ENCODE data around the gene DHCR7.

Gene DHCR7

DNA sequence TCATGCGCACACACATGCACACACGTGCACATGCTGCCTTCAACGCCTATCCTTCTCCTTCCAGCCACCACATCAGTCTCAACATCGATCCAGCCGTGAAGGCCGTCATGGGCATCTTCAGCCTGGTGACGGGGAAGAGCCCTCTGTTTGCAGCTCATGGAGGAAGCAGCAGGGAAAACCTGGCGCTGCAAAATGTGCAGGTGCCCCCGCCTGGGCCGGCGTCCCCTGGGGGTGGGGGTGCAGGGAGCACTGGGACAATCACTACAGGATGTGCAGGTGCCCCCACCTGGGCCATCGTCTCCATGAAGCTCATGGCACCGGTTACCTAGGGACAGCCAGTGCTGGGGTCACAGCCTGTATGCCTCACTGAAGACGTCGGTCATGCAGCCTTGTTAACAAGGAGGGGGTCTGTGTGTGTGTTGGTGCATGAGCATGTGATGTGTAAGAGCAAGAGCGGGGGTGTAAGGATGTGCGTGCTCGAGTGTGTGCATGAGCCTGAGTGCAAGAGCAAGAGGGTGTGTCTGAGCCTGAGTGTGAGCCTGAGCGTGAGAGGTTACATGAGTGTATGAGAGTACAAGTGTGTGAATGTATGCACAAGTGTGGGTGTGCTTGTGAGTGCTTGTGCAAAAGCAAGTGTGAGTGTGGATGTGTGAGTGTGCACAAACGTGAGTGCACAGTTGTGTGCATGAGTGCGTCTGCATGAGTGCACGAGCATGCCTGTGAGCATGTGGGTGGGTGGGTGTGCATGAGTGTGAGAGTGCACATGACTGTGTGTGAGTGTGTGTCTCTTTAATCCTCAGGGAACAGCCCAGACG lies 36.3 kb upstream of the DHCR7 start:
- H3K9me3 Mint-ChIP-seq = no peaks in the 10 kb centered on the region
- DNase-seq (no peak), ATAC-seq (replicated peaks) (no peak)
- H3K4me3 Mint-ChIP-seq = no peak overlapping the region
- H3K27ac Mint-ChIP-seq = no peak overlapping the region
- H3K27me3 Mint-ChIP-seq = no peaks in the 10 kb centered on the region
- peaks cover 66 to 87% of the 10 kb centered on the region in 2 donors for H3K36me3 Mint-ChIP-seq
- peaks cover 14 to 15% of the 10 kb centered on the region in 2 donors for H3K4me1 Mint-ChIP-seq

DNA sequence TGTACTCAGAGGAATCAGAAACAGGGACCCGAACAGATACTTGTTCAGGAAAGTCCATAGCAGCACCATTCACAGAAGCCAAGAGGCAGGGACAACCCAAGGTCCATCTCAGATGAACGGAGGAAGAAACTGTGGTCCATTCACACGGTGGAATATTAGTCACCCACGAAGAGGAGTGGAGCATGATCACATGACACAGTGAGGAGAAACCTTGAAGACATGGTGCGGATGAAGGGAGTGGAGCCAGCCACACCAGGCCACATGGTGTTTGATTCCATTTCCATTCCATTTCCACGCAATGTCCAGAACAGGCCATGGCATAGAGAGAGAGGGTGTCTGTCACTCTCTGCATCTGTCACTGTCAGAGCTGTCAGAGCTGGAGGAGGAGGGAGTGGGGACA lies 35.5 kb upstream of the DHCR7 start:
- ATAC-seq (replicated peaks) = no peak
- Mint-ChIP-seq H3K4me3 (no peak overlapping the region), H3K9me3 (no peaks in the 10 kb centered on the region), H3K4me1 (peaks cover 7% of the 10 kb centered on the region in 2 donors), H3K36me3 (peaks cover 61 to 82% of the 10 kb centered on the region in 2 donors), H3K27ac (no peak overlapping the region), H3K27me3 (no peaks in the 10 kb centered on the region)
- no peak for DNase-seq

DNA sequence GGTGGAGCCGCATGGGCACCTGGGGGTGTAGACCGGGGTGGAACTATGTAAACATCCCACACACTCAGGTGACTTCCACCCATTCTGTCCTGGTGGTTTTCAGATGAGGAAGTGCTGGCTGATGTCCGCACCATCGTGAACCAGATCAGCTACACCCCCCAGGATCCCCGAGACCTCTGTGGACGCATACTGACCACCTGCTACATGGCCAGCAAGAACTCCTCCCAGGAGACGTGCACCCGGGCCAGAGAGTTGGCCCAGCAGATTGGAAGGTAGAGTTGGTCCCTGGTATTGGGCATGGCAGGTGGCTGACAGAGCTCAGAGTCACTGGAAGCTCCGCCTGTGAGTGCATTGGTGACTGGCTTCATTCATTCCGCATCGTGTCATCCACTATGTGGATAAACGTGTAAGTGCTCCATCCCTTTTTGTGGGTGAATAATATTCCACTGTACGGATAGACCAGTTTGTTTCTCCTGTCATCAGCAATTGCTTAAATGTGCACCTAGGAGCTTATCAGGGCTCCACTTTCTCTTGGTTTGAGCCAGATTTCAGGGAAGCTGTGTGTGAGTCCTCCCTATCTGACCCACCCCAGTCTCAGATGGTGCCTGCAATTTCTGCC lies 34.7 kb upstream of the DHCR7 start:
- Mint-ChIP-seq H3K36me3 (peaks cover 59 to 81% of the 10 kb centered on the region in 2 donors), H3K4me3 (no peak overlapping the region), H3K9me3 (no peaks in the 10 kb centered on the region), H3K27ac (no peak overlapping the region), H3K27me3 (no peaks in the 10 kb centered on the region), H3K4me1 (peaks cover 0 to 2% of the 10 kb centered on the region in 2 donors)
- no peak for ATAC-seq (replicated peaks)
- no peak for DNase-seq

DNA sequence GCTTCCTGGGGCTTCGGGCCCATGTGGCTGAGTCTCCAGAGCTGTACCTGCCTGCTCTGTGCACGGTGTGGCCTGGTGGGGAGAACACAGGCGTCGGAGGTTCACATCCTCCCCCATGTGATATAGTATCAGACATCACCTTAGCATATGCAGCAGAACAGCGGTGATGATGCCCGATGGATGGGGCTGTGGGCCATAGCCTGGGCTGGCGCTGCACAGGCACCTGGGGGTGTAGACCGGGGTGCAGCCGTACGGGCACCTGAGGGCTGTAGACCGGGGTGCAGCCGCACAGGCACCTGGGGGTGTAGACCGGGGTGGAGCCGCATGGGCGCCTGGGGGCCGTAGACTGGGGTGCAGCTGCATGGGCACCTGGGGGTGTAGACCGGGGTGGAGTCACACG lies 34.0 kb upstream of the DHCR7 start:
- Mint-ChIP-seq H3K27ac (no peak overlapping the region), H3K36me3 (peaks cover 63 to 83% of the 10 kb centered on the region in 2 donors), H3K9me3 (no peaks in the 10 kb centered on the region), H3K4me3 (no peak overlapping the region), H3K27me3 (no peaks in the 10 kb centered on the region), H3K4me1 (peaks cover 0 to 2% of the 10 kb centered on the region in 2 donors)
- DNase-seq = no peak
- no peak for ATAC-seq (replicated peaks)

DNA sequence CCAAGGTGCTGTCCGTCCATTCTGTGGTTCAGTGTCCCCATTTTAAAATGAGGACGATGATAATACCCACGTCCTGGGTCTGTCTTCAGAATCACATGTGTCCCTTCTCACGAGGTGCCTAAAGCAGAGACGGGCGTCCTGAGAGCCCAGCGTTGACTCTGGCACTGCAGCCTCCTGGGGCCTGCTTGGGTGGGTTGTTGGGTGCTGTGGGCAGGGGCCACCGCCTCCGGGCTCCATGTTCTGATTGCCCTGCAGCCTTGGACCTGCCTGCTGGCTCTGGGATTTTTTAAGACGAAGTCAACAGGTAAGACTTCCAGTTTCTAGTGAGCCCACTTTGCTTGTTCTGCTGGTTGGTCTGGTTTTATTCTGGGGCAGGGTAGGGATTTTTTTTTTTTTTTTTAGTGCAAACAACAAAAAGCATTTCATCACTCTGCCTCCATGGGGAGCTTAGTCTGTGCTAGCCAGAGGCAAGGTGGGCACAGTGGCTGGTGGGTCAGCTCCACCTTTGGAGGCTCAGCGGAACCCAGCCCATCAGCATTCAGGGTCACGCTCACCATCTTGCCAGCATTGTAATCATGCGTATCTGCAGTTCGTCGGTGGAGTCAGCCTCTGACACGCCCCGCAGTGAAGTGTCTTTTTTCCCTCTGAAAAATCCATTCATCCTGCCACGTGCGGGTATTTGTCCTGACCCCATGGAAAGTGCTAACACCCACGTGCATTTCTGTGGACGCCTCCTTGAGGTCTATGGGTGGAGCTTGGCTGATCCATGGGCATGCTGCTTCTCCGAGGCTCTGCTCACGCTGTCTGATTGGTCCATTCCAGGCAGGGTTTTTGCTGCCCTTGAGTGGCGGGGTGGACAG lies 33.1 kb upstream of the DHCR7 start:
- no peak overlapping the region for H3K4me3 Mint-ChIP-seq
- peaks cover 0 to under 1% of the 10 kb centered on the region in 2 donors for H3K4me1 Mint-ChIP-seq
- no peaks in the 10 kb centered on the region for H3K27me3 Mint-ChIP-seq
- H3K9me3 Mint-ChIP-seq = no peaks in the 10 kb centered on the region
- DNase-seq = no peak
- ATAC-seq (replicated peaks) = no peak
- no peak overlapping the region for H3K27ac Mint-ChIP-seq
- H3K36me3 Mint-ChIP-seq = peaks cover 64 to 83% of the 10 kb centered on the region in 2 donors

DNA sequence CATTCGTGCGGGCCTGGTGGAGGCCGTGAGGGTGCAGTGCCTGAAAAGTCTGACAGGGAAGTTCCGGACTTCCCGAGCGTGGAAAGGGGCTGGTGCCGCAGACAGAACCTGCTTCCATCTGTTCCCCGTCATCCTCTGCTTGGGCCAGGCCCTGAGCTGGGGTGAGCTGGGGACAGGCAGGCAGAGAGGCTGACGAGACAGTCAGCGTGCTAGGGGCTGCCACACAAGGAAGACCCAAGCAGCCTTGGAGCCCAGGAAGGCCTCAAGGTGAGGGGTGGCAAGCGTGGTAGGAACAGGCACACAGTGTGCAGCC lies 30.3 kb upstream of the DHCR7 start:
- H3K36me3 Mint-ChIP-seq = peaks cover 56 to 73% of the 10 kb centered on the region in 2 donors
- DNase-seq (no peak), ATAC-seq (replicated peaks) (no peak)
- no peaks in the 10 kb centered on the region for H3K4me1 Mint-ChIP-seq
- H3K27me3 Mint-ChIP-seq = no peaks in the 10 kb centered on the region
- H3K27ac Mint-ChIP-seq = no peak overlapping the region
- no peak overlapping the region for H3K4me3 Mint-ChIP-seq
- no peaks in the 10 kb centered on the region for H3K9me3 Mint-ChIP-seq

GRCh38 chr11:71477641-71478527 lies 29.7 kb upstream of the DHCR7 start:
- Mint-ChIP-seq H3K4me1 (peaks cover 1 to 3% of the 10 kb centered on the region in 2 donors), H3K36me3 (peaks cover 53 to 73% of the 10 kb centered on the region in 2 donors), H3K27me3 (no peaks in the 10 kb centered on the region)

GRCh38 chr11:71476926-71477640 lies 28.9 kb upstream of the DHCR7 start:
- ATAC-seq (replicated peaks) = no peak
- no peak overlapping the region for H3K4me3 Mint-ChIP-seq
- peaks cover 8 to 11% of the 10 kb centered on the region in 2 donors for H3K4me1 Mint-ChIP-seq
- peaks cover 59 to 78% of the 10 kb centered on the region in 2 donors for H3K36me3 Mint-ChIP-seq
- H3K27me3 Mint-ChIP-seq = no peaks in the 10 kb centered on the region
- DNase-seq = no peak
- H3K9me3 Mint-ChIP-seq = no peaks in the 10 kb centered on the region
- no peak overlapping the region for H3K27ac Mint-ChIP-seq

More at GRCh38 chr11:71477641-71478527, 29.7 kb upstream of the DHCR7 start:
- ATAC-seq (replicated peaks) (no peak), DNase-seq (no peak)
- no peak overlapping the region for H3K4me3 Mint-ChIP-seq
- H3K27ac Mint-ChIP-seq = no peak overlapping the region
- H3K9me3 Mint-ChIP-seq = no peaks in the 10 kb centered on the region

DNA sequence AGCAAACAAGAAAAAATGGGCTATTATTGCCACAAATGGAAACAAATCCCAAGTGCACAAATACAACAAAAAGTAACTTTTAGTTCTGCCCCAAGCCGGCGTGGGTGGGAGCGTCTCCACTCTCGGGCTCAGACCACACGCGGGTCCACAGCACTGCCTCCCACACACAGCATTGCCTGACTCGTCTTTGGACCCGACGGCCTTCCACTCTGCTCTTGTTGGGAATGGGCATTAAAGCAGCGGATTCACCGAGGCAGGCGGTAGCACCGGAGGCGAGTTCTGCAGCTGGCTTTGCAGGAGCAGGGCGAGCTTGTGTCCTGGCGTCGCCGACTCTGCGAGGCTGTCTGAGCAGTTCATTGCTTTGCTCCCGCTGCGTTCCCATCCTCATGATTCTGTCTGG lies 27.8 kb upstream of the DHCR7 start:
- Mint-ChIP-seq H3K27me3 (no peaks in the 10 kb centered on the region), H3K4me1 (peaks cover 10 to 11% of the 10 kb centered on the region in 2 donors), H3K4me3 (no peak overlapping the region), H3K27ac (no peak overlapping the region), H3K9me3 (no peaks in the 10 kb centered on the region), H3K36me3 (peaks cover 56 to 74% of the 10 kb centered on the region in 2 donors)
- DNase-seq (no peak), ATAC-seq (replicated peaks) (no peak)

DNA sequence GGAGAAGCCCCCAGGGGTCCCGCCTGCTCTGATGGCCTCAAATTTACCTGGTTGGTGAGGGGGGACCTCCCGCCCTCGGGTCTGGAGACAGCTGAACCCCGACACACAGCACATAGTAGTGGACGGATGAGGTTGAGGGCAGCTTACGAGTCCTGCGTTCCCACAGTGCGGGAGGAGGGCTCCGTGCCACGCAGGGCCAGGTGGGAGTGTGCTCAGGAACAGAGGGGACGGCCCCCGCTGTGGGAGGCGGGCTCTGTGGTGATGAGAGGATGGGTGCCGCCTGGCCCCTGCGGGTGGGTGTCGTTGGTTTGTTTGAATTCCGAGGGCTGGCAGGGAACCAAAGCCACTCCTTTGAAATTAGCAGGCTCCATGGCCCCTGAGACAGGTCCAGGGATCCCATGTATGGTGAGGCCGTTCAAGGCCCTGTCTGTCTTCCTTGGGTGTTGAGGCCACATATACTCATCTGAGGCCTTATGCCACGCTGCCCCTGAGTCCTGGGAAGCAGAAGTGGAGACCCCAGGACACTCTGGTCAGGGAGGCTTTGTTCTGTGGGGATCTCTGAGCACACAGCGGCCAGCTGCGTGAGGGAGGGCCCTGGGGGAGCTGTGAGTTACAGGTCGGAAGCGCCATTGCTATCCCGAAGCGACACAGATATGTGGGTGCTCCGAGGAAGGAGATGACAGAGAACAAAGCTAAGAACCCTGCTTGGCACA lies 26.7 kb upstream of the DHCR7 start:
- Mint-ChIP-seq H3K4me3 (no peak overlapping the region), H3K9me3 (no peaks in the 10 kb centered on the region), H3K27me3 (no peaks in the 10 kb centered on the region), H3K36me3 (peaks cover 54 to 66% of the 10 kb centered on the region in 2 donors), H3K27ac (peak overlapping the region; percentile 28), H3K4me1 (peaks cover 10 to 11% of the 10 kb centered on the region in 2 donors)
- no peak for ATAC-seq (replicated peaks)
- no peak for DNase-seq

- peaks cover 49 to 64% of the 10 kb centered on the region in 2 donors for H3K36me3 Mint-ChIP-seq
- DNase-seq (no peak), ATAC-seq (replicated peaks) (no peak)
- H3K4me1 Mint-ChIP-seq = peaks cover 10 to 11% of the 10 kb centered on the region in 2 donors
- no peak overlapping the region for H3K4me3 Mint-ChIP-seq
- H3K27me3 Mint-ChIP-seq = no peaks in the 10 kb centered on the region
- no peaks in the 10 kb centered on the region for H3K9me3 Mint-ChIP-seq
- peak overlapping the region; percentile 28 for H3K27ac Mint-ChIP-seq
Observed at GRCh38 chr11:71474141-71474770, 26.1 kb upstream of the DHCR7 start.

DNA sequence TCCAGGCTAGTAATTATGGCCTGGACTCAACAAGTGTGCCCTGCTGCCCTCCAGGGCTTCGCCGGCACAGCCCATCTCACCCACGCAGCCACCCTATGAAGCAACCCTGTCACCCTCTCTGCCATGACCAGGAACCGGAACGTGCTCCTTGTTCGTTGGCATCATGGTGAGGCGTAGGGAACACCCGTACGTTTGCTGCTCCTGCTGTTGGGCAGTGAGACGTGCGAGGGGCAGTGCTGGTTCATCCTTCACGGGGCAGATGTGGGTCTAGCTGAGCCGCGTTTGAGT lies 25.5 kb upstream of the DHCR7 start:
- no peak for ATAC-seq (replicated peaks)
- Mint-ChIP-seq H3K36me3 (peaks cover 54 to 68% of the 10 kb centered on the region in 2 donors), H3K27ac (no peak overlapping the region), H3K9me3 (no peaks in the 10 kb centered on the region), H3K4me3 (no peak overlapping the region), H3K27me3 (no peaks in the 10 kb centered on the region), H3K4me1 (peaks cover 10 to 11% of the 10 kb centered on the region in 2 donors)
- DNase-seq = no peak

Measured in stimulated activated naive B cell treated with anti-CD40 and anti-IgM and Interleukin-4, amounts not matched to agents 10 μg/mL and 1 μg/mL and 100 μg/mL, for 72 hours (primary cell).